HG02943 (cell line): ENCODE results near the gene PIMREG.
"Not testable (repeated sequence)": the region's sequence is repeated elsewhere in the genome, so short reads cannot be mapped to it uniquely, and the experiment has no call there.

Experiments
- ATAC-seq: cut with Tn5 transposase; IDR thresholded peaks from one replicate; pipeline ENCODE4 v1.9.1; 2021; ENCODE audit warnings: mild to moderate bottlenecking, low read depth, moderate library complexity; ENCODE audit not compliant: unreplicated experiment

The PIMREG gene

GRCh38 chr17:6476076-6476809 lies 32.0 kb downstream of the PIMREG start:
- no peak for ATAC-seq

- no peak for ATAC-seq
Measured at GRCh38 chr17:6476810-6477179, 32.5 kb downstream of the PIMREG start.

GRCh38 chr17:6477831-6478383 lies 33.7 kb downstream of the PIMREG start:
- no peak for ATAC-seq

GRCh38 chr17:6478486-6478885 lies 34.2 kb downstream of the PIMREG start:
- ATAC-seq: no peak

GRCh38 chr17:6479622-6480302 lies 35.5 kb downstream of the PIMREG start:
- ATAC-seq: no peak

- ATAC-seq: no peak
Measured at GRCh38 chr17:6480303-6480675, 36.0 kb downstream of the PIMREG start.

GRCh38 chr17:6482105-6482455 lies 37.8 kb downstream of the PIMREG start:
- ATAC-seq: no peak

- ATAC-seq: not testable (repeated sequence)
Measured at GRCh38 chr17:6482796-6483195, 38.5 kb downstream of the PIMREG start.

GRCh38 chr17:6483507-6483906 lies 39.3 kb downstream of the PIMREG start:
- no peak for ATAC-seq

GRCh38 chr17:6485646-6486412 lies 41.6 kb downstream of the PIMREG start:
- no peak for ATAC-seq

- ATAC-seq: no peak
Measured at GRCh38 chr17:6487251-6488007, 43.2 kb downstream of the PIMREG start.

GRCh38 chr17:6488008-6488539 lies 43.8 kb downstream of the PIMREG start:
- no peak for ATAC-seq

- ATAC-seq: no peak
Measured at GRCh38 chr17:6489016-6489550, 44.8 kb downstream of the PIMREG start.

GRCh38 chr17:6491071-6491700 lies 46.9 kb downstream of the PIMREG start:
- no peak for ATAC-seq

- ATAC-seq: no peak
Measured at GRCh38 chr17:6492892-6493674, 48.8 kb downstream of the PIMREG start.

- ATAC-seq: no peak
Measured at GRCh38 chr17:6494239-6494941, 50.1 kb downstream of the PIMREG start.

GRCh38 chr17:6495450-6496115 lies 51.3 kb downstream of the PIMREG start:
- no peak for ATAC-seq

- no peak for ATAC-seq
Measured at GRCh38 chr17:6496116-6496481, 51.8 kb downstream of the PIMREG start.
